ENCODE data around the gene ATP10B. TPM values are rescaled to one million over a fixed set of nuclear protein-coding genes. Genes with fewer than 3 reads are reported as not detected.

ATP10B gene
- total and polyA plus RNA-seq, 2 of the 8 experiments (the other 6 are each of a cell fraction or from before 2014, with no cell fraction given), result 0.06 to 0.11 TPM

DNA sequence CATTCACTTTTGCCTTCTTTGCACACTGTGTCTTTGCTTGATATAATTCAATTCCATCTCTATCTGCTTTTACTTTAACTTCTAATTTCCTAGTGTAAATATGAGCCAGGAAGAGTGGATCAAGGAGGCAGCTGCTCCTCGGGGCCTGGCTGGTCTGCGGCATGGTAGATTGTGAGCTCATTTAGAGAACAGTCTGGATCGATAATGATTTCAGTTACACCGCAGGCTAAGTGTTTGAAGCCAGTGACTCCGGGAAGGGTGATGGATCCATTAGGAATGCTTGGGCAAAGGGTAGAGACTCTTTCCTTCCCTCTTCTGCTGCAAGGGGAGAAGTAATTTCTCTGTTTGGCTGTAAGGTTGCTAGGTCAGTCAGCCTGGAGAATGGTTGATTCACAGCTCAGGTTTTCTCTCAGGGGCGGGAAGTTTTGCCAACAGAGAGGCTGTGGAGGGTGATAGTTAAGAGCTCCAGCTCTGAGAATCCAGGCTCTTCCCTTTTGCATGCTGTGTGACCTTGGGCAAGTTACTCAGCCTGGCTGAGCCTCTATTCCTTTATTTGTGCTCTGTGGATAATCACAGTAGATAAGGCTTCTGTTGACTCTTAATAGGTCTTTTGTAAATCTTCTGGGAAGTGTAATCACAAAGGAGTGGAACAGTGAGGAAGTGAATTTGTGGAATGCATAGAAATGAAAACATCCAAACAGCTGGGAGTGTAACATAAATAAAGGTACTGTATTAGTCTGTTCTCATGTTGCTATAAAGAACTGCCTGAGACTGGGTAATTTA, 331.2 kb downstream of the ATP10B start:
- 87% methylated on average over 6 of the region's 6 CpGs; no CpG with 5 or more reads in 1 of the 2 experiments for WGBS, 2 experiments (ENCODE audit: extremely low coverage in 1 of 2, insufficient coverage in 1 of 2, insufficient read length in 1 of 2, insufficient replicate concordance in 2 of 2, low coverage in 1 of 2, low lambda C conversion rate in 2 of 2, missing lambda C conversion rate in 1 of 2)
- Histone ChIP-seq H2BK12ac (ENCODE audit: low read depth, low read length) (no peak overlapping the region), H2BK120ac (replicated peaks; ENCODE audit: low read depth, low read length) (no peak overlapping the region), H3K9ac (replicated peaks in 1 of 4; ENCODE audit: extremely low read depth in 1 of 4, low read depth in 3 of 4, low read length in 3 of 4) (no peak overlapping the region), H3K27ac (ENCODE audit: low read depth, low read length) (no peak overlapping the region), H2AK5ac (ENCODE audit: low read depth, low read length) (no peak overlapping the region), H3K4ac (replicated peaks; ENCODE audit: insufficient read length, low read depth, low read length) (no peak overlapping the region), H3K4me2 (ENCODE audit: insufficient read depth in 1 of 2, low read depth in 2 of 2, low read length in 2 of 2) (no peak overlapping the region), H3K9me3 (ENCODE audit: insufficient read depth in 2 of 2, low read depth in 1 of 2, low read length in 1 of 2) (no peaks in the 10 kb centered on the region), H3K79me1 (ENCODE audit: low read depth, low read length) (no peaks in the 10 kb centered on the region), H2BK20ac (ENCODE audit: low read length) (no peak overlapping the region), H3K27me3 (replicated peaks in 1 of 4; ENCODE audit: control insufficient read depth in 3 of 4, extremely low read depth in 1 of 4, insufficient read depth in 3 of 4, low read length in 3 of 4) (no peaks in the 10 kb centered on the region), H3K79me2 (ENCODE audit: control insufficient read depth in 1 of 2, insufficient read depth in 2 of 2, low read length in 2 of 2) (no peaks in the 10 kb centered on the region), H3K18ac (ENCODE audit: extremely low read depth, low read length) (no peak overlapping the region), H3K56ac (replicated peaks; ENCODE audit: insufficient read length, low read depth, low read length) (no peak overlapping the region), H4K20me1 (replicated peaks in 1 of 2; ENCODE audit: control insufficient read depth in 1 of 2, insufficient read depth in 2 of 2, low read length in 2 of 2) (no peaks in the 10 kb centered on the region), H3K4me1 (replicated peaks in 1 of 4; ENCODE audit: control insufficient read depth in 3 of 4, insufficient read depth in 4 of 4, low read length in 3 of 4) (no peaks in the 10 kb centered on the region), H2AFZ (ENCODE audit: low read length) (0 out of 2 replicates have a peak overlapping the region, but pooled peaks have one; percentile 51), H2BK15ac (ENCODE audit: low read length) (no peak overlapping the region), H2BK5ac (ENCODE audit: low read depth, low read length) (no peak overlapping the region), H3K4me3 (ENCODE audit: extremely low read depth in 1 of 4, insufficient read depth in 2 of 4, low read depth in 3 of 4, low read length in 4 of 4) (no peak overlapping the region), H4K5ac (ENCODE audit: insufficient read length, low read depth, low read length) (no peak overlapping the region), H3K23ac (ENCODE audit: insufficient read length) (no peak overlapping the region), H3K14ac (ENCODE audit: insufficient read length) (no peak overlapping the region), H3K36me3 (ENCODE audit: control insufficient read depth in 2 of 4, insufficient read depth in 4 of 4, low read length in 3 of 4) (no peaks in the 10 kb centered on the region; a peak in 1 of 8 replicates), H3K23me2 (ENCODE audit: low read depth, low read length) (no peaks in the 10 kb centered on the region), H4K91ac (replicated peaks; ENCODE audit: insufficient read length, low read length) (no peak overlapping the region), H4K8ac (ENCODE audit: extremely low read depth, insufficient read depth, low read length) (no peak overlapping the region)
- CTCF ChIA-PET (ENCODE audit: partially characterized antibody), result interaction anchor here (0.9 to 2.5 kb wide), 3 partner anchors 11 to 14 kb away, joined by 3 to 11 read pairs (median 11); no protein-coding TSS in a partner anchor
- FAIRE-seq, result no peak
- POLR2A ChIA-PET (ENCODE audit: partially characterized antibody), result no interaction called here
- no peak for DNase-seq (ENCODE audit: low read depth in 1 of 2, low spot score in 2 of 2)
- TF ChIP-seq CHD1 (IDR thresholded peaks at IDR 0.05; ENCODE audit: low read depth, low read length), result no peak
- no peak for TF ChIP-seq SP2 (IDR thresholded peaks at IDR 0.05; ENCODE audit: low read length)
- TF ChIP-seq SP1 (IDR thresholded peaks at IDR 0.05; ENCODE audit: low read depth, low read length), result no peak
- TF ChIP-seq MAFK (IDR thresholded peaks at IDR 0.05; ENCODE audit: low read depth, low read length), result no peak
- no peak for TF ChIP-seq BRCA1 (IDR thresholded peaks at IDR 0.05; ENCODE audit: low read depth, low read length)
- no peak for TF ChIP-seq RAD21 (IDR thresholded peaks at IDR 0.05 in 1 of 2, conservative IDR thresholded peaks at IDR 0.05 in 1 of 2; ENCODE audit: low read depth in 2 of 2, low read length in 2 of 2)
- no peak for TF ChIP-seq POLR2A (IDR thresholded peaks at IDR 0.05; ENCODE audit: control extremely low read depth in 1 of 2, low read depth in 2 of 2, low read length in 2 of 2)

All from H1 (cell line).